MM.1S (cell line): ENCODE measurements around the gene ZKSCAN4.
A peak's percentile ranks its signal among the peaks of the same experiment; 100 is the strongest.

Experiments used
- DNase-seq: peaks from one replicate; pipeline ENCODE4 v3.0.0-alpha.2; 2015
- H2AFZ ChIP-seq: fragments of 300-600 bp; sonication (generic); 2 replicates; pipeline ENCODE4 v1.6.0; 2016; ENCODE audit warnings: antibody characterized with exemption, low read length
- H3F3A ChIP-seq: fragments of 300-600 bp; sonication (generic); 2 replicates; pipeline ENCODE4 v1.6.1; 2016; ENCODE audit warnings: mild to moderate bottlenecking, antibody characterized with exemption, low read length, moderate library complexity, mixed read lengths; ENCODE audit not compliant: insufficient read depth
- H3K27ac ChIP-seq: fragments of 300-600 bp; sonication (generic); 2 replicates; pipeline ENCODE4 v1.5.1; 2016; ENCODE audit warnings: mild to moderate bottlenecking, low read length
- H3K27me3 ChIP-seq: fragments of 300-600 bp; sonication (generic); replicated peaks from 2 replicates; pipeline ENCODE4 v1.6.0; 2016; ENCODE audit warnings: low read length; ENCODE audit not compliant: insufficient read depth
- H3K36me3 ChIP-seq: fragments of 300-600 bp; sonication (generic); replicated peaks from 2 replicates; pipeline ENCODE4 v1.6.1; 2016; ENCODE audit warnings: mild to moderate bottlenecking, low read length, mixed read lengths; ENCODE audit not compliant: insufficient read depth
- H3K4me1 ChIP-seq: fragments of 300-600 bp; sonication (generic); 2 replicates; pipeline ENCODE4 v1.6.1; 2016; ENCODE audit warnings: low read length, mixed read lengths
- H3K4me2 ChIP-seq: fragments of 300-600 bp; sonication (generic); 2 replicates; pipeline ENCODE4 v1.6.0; 2016; ENCODE audit warnings: low read depth, low read length
- H3K4me3 ChIP-seq: fragments of 300-600 bp; sonication (generic); 2 replicates; pipeline ENCODE4 v1.5.1; 2016; ENCODE audit warnings: low read length, mixed read lengths
- H3K79me2 ChIP-seq: fragments of 300-600 bp; sonication (generic); 2 replicates; pipeline ENCODE4 v1.6.1; 2016; ENCODE audit warnings: mixed run types, low read length, mixed read lengths
- H3K9ac ChIP-seq: fragments of 300-600 bp; sonication (generic); 2 replicates; pipeline ENCODE4 v1.6.1; 2016; ENCODE audit warnings: low read length, mixed read lengths
- H3K9me2 ChIP-seq: fragments of 300-600 bp; sonication (generic); replicated peaks from 2 replicates; pipeline ENCODE4 v1.6.1; 2016; ENCODE audit warnings: mild to moderate bottlenecking, low read length, mixed read lengths; ENCODE audit not compliant: insufficient read depth
- H3K9me3 ChIP-seq: fragments of 300-600 bp; sonication (generic); replicated peaks from 2 replicates; pipeline ENCODE4 v1.6.1; 2016; ENCODE audit warnings: mild to moderate bottlenecking, low read length, mixed read lengths; ENCODE audit not compliant: insufficient read depth
- H4K20me1 ChIP-seq: fragments of 300-600 bp; sonication (generic); 2 replicates; pipeline ENCODE4 v1.6.1; 2016; ENCODE audit warnings: mild to moderate bottlenecking, low read length, moderate library complexity, mixed read lengths; ENCODE audit not compliant: insufficient read depth
- EZH2 ChIP-seq: fragments of 300-600 bp; sonication (generic); optimal IDR thresholded peaks from 2 replicates; pipeline ENCODE3; 2017; ENCODE audit warnings: low read depth, mild to moderate bottlenecking, antibody characterized with exemption, low read length, mixed read lengths
- EZH2phosphoT487 ChIP-seq: fragments of 300-600 bp; sonication (generic); IDR thresholded peaks from 2 replicates; pipeline ENCODE4 v1.6.1; 2018; ENCODE audit warnings: antibody characterized with exemption, low read length
- TF ChIP-seq, protein P1 (sequence below): fragments of 300-600 bp; sonication (generic); IDR thresholded peaks from 2 replicates; pipeline ENCODE4 v1.5.1; 2016; ENCODE audit warnings: antibody characterized with exemption, low read length, mixed read lengths

Gene ZKSCAN4

DNA sequence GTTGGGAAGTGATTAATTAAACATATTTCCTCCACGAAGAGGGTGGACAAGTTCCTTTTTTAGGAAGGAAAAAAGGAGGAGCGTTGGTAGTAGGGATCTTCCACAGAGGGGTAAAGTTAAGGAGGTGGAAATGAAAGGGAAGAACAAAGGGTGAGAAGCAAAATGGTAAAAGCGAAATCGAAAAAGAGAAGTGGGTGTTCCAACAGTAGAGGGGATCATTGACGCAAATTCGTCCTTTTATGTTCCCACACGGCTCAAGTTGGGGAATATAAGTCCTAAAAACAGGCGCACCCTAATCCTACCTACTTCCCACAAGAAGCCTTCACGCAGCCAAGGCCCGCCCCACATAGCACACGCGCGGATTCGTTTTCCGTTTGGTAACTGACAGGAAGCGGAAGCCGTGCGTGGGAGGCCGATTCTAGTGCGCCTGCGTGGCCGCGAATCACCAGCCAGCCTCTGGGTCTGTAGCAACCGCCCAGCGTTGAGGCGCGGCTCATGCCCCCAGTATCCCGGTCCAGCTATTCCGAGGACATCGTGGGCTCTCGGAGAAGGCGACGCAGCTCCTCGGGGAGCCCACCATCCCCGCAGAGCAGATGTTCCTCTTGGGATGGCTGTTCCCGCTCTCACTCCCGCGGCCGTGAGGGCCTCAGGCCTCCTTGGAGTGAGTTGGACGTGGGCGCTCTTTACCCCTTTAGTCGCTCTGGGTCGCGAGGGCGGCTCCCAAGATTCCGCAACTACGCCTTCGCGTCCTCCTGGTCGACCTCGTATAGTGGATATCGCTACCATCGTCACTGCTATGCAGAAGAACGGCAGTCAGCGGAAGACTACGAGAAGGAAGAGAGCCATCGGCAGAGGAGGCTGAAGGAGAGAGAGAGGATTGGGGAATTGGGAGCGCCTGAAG is 7.1 kb upstream of the ZKSCAN4 start, which contains the start of gene NKAPL:
TSS of gene NKAPL (plus strand) at position 421 of the 901 bp plus-strand sequence. CDS start at position 496, 75 bp downstream.
- Histone ChIP-seq H3K9me3 (no peaks in the 10 kb centered on the region), H3K36me3 (no peaks in the 10 kb centered on the region), H3K9me2 (no peaks in the 10 kb centered on the region), H3K4me2 (peak within 1 kb of the TSS; percentile 38), H3K9ac (no peak within 1 kb of the TSS), H3K79me2 (no peaks in the 10 kb centered on the region), H3F3A (no peaks in the 10 kb centered on the region), H3K4me1 (no peaks in the 10 kb centered on the region), H3K27me3 (no peaks in the 10 kb centered on the region), H2AFZ (peak within 1 kb of the TSS; percentile 45), H3K4me3 (peak within 1 kb of the TSS; percentile 53), H4K20me1 (no peaks in the 10 kb centered on the region), H3K27ac (no peak within 1 kb of the TSS)
- DNase-seq: peak; percentile 19
- no peak for TF ChIP-seq EZH2phosphoT487
- TF ChIP-seq, protein P1, sequence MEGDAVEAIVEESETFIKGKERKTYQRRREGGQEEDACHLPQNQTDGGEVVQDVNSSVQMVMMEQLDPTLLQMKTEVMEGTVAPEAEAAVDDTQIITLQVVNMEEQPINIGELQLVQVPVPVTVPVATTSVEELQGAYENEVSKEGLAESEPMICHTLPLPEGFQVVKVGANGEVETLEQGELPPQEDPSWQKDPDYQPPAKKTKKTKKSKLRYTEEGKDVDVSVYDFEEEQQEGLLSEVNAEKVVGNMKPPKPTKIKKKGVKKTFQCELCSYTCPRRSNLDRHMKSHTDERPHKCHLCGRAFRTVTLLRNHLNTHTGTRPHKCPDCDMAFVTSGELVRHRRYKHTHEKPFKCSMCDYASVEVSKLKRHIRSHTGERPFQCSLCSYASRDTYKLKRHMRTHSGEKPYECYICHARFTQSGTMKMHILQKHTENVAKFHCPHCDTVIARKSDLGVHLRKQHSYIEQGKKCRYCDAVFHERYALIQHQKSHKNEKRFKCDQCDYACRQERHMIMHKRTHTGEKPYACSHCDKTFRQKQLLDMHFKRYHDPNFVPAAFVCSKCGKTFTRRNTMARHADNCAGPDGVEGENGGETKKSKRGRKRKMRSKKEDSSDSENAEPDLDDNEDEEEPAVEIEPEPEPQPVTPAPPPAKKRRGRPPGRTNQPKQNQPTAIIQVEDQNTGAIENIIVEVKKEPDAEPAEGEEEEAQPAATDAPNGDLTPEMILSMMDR: no peak
- no peak for TF ChIP-seq EZH2

DNA sequence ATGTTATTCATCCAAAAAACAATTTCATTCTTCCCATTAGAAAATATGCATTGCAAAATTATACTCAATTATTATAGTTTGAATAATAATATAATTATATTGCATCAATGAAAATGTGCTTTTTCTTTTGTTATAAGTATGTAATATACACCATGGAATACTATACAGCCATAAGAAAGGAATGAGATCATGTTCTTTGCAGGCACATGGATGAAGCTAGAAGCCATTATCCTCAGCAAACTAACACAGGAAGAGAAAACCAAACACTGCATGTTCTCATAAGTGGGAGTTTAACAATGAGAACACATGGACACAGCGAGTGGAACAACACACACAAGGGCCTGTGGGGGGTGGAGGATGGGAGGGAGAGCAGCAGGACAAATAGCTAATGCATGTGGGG is 5.0 kb upstream of the ZKSCAN4 start:
- Histone ChIP-seq H3K9me2 (no peaks in the 10 kb centered on the region), H3F3A (no peaks in the 10 kb centered on the region), H3K4me2 (no peak overlapping the region), H4K20me1 (no peaks in the 10 kb centered on the region), H3K27me3 (no peaks in the 10 kb centered on the region), H3K4me1 (peaks cover 7% of the 10 kb centered on the region), H3K9ac (no peak overlapping the region), H3K27ac (no peak overlapping the region), H3K36me3 (no peaks in the 10 kb centered on the region), H2AFZ (no peak overlapping the region), H3K79me2 (0 out of 2 replicates have a peak, but pooled peaks cover under 1% of the 10 kb centered on the region), H3K4me3 (no peak overlapping the region), H3K9me3 (no peaks in the 10 kb centered on the region)
- DNase-seq: no peak
- TF ChIP-seq EZH2phosphoT487: no peak
- TF ChIP-seq, protein P1: no peak
- TF ChIP-seq EZH2: no peak

DNA sequence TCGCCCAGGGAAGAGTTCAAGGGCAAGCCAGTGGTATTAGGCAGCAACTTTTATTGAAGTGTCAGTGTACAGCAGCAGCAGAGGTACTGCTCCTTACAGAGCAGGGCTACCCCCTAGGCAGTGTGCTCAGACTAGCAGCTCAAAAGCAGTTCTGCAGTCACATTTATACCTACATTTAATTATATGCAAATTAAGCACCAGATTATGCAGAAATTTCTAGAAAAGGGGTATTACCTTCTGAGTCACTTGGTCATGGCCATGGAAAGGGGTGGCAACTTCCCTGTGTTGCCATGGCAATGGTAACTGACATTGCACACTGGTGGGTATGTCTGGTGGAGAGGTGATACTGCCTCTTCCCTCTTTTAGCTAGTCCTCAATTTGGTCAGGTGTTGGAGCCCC is 2.1 kb upstream of the ZKSCAN4 start:
- Histone ChIP-seq H3K4me2 (no peak overlapping the region), H3K9me2 (no peaks in the 10 kb centered on the region), H3K9me3 (no peaks in the 10 kb centered on the region), H3K4me3 (no peak overlapping the region), H3K27ac (no peak overlapping the region), H3K79me2 (0 out of 2 replicates have a peak, but pooled peaks cover 5% of the 10 kb centered on the region), H4K20me1 (no peaks in the 10 kb centered on the region), H3K36me3 (no peaks in the 10 kb centered on the region; the same call in 1 of the 2 replicates), H3K4me1 (peaks cover 12% of the 10 kb centered on the region), H3K9ac (no peak overlapping the region), H3K27me3 (no peaks in the 10 kb centered on the region), H3F3A (no peaks in the 10 kb centered on the region), H2AFZ (no peak overlapping the region)
- no peak for DNase-seq
- TF ChIP-seq EZH2: no peak
- TF ChIP-seq, protein P1: no peak
- no peak for TF ChIP-seq EZH2phosphoT487
